Superior temporal gyrus (tissue), 1 donor: ENCODE results near the gene FER1L5.

Experiments used
- DNase-seq: peaks from one replicate; pipeline ENCODE4 v3.0.0-alpha.2; 2016; ENCODE audit errors: extremely low spot score

The FER1L5 gene

DNA sequence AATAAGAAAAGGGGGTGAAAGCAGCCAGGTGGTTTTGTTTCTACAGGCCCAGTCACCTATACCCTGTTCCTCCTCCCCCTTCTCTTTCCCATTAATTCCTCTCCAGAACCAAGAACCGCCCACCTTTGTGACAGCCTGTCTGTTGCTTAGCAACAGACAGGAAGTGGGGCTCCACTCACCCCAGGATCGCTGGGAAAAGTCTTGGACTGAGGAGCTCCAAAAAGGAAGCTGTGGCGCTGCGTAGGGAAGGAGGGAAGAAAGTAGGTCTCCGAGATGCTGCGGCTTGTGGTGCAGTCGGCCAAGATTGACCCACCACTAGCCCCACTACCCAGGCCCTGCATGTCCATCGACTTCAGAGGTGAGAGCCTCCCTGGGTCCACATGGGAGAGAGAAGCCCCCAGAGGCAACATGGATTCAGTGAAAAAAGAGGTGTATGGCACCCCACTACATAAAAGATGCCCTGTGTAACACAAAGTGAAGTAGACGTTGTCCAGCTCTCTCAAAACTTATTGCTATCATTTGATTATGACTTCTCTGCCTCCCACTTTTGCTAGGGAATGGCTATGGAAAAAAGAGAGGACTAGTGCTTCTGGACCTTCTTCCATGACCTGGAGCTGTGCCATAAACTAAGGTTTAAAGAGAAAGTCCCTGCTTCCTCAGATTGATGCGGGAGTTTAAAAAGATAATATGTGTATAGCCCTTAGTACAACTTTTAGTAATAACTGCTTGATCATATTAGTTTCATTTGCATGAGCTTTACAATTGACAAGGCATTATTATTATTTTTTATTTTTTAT lies at the start of gene FER1L5:
FER1L5 (plus strand) TSS at position 201 of the 797 bp plus-strand sequence; CDS start at position 274, 73 bp downstream.
- DNase-seq, result peak; percentile 70

DNA sequence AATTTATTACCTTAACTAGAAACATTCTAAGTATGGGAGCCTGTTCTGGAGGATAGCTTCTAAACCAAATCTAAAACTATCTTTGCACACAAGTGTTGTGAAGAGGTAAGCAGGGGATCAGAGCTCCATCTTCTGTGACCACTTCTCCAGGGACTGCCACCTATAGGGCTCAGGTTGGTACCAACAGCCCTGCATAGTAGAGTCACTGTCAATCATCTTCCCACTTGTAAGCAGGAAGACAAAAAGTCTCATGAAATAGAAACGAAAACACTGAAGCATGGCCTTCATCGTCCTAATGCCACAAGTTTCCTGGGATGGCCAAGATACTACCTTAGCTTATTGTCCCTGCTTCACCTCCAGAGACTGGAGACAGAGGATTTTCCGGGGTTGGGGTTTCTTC lies 48.3 kb upstream of the FER1L5 start:
- no peak for DNase-seq

DNA sequence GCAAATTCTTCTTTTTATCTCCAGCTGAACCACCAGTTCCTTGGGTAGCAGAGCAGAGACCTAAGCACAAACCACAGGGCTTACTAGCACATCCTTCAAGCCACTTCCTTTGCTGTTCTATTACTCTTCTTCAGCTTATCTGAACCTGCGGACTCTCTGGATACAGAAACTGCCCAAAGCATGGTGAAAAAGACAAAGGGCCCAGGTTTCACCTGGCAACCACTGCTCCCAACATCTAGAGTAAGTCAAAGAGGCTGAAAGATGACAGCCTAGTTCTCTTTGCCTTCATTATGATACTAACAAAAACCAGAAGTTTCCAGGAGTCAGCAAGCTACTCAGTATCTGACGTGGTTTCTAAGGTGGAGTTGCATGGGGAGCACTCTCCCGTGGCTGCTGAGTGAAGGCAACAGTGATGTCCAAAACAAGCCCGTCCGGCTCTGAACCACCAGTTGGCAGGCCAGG lies 47.8 kb upstream of the FER1L5 start:
- DNase-seq, result no peak

DNA sequence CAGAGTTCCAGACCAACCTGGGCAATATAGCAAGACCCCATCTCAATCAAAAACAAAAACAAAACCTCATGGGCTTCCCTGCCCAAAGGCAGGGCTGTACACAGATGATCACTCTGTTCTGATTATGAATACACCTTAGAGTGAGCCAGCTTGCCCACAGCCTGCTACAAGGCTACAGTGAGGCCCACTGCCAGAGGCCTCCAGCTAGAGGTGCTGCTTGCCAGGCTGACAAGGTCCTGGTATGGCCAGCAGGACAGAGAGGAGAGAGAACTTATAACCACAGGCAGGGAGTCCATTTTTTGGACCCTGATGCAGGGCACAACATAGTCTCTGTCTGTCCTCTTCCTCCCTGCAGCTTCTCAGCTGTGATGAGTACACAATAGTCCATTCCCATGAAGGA lies 46.0 kb upstream of the FER1L5 start:
- peak; percentile 37 for DNase-seq

DNA sequence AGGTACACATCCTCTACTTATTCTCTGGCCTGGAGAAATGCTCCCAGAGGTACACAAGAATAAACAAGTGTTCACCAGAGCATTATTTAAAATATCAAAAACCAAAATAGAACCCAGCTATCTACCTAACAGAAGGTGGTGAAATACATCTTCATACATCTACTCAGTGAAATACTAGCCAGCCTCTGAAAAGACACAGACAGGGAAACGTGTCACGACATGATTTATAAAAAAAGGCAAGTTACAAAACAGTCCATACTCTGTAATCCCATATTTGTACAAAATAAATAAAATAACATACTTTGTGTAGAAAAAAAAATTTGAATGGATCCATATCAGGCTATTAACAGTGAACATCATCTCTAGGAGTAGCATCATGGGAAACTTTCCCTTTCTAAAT lies 42.6 kb upstream of the FER1L5 start:
- no peak for DNase-seq

DNA sequence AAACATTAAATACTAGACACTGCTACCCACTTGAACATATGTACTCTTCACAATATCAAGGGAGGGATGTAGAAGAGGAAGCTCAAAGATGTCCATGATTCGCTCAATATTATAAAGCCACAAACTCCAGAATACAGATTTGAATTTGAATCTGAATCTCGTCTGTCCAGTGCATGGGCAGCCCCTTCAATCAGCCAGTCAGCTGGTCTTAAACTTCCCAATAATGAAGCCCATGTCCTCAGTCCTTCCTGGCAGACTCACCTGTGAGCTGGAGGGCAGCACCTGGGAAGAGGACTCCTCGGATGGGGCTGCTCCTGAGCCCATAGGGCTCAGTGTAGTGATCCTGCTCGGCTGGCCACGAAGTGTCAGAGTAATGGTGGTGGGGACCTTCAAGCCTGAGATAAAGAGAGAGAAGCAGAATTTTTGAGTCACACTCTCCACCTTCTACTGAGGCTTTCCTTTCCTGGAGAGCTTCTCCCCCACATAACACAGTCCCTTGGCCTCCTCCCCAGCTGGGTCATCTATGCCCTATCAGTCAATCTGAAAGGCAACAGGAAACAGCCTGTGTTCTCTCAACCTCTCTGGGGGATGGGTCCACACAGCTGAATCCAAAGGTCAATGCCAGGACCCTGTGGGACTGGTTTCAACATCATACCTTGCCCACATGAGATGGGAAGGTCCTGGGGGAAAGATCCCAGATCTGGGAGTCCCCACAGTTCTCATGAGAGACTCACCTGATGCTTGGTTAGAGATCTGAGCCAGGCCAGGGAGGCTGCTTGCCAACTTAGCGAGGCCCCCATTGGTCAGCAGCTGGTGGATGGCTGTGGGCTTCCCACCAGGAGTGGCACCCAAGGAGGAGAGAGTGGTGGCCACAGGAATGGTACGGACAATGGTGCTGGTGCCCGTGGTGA lies 40.9 kb upstream of the FER1L5 start:
- DNase-seq, result no peak

DNA sequence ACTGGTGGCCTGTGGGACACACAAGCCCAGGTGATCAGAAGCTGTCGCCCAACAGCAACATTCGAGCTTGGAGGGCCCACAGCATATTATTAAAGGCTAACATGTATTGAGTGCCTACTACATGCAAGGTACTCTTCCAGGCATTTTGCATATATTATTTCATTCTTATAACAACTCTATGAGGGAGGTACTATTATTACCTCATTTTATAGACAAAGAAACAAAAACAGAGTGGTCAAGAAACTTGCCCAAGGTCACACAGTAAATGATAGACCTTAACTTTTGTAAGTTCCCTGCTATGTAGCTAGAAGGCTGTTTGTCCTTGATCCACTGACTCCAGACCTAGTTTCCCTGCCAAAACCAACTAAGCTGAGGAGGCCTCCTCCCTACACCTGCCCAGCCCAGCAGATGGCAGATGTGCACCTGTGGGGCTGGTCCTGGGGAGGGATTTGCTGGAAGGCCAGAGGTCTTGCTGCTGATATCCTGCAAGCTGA lies 40.2 kb upstream of the FER1L5 start:
- DNase-seq, result no peak

DNA sequence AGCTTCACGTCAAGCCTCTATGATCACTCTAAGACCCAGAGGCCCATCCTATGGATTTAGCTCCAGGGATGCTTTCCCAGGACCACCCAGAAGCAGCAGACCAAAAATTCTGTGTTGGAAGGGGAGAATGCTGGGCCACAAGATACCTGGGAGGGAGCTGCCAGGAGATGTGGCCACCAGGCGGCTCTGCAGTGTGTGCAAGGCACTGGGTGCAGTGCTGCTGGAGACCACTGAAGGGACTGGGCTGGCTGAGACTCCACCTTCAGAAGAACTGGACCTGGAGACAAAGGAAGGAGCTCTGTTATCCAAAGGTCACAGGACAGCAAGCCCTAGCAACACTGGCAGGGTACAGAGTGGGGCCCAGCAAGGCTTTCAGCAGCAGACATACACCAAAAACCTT lies 38.5 kb upstream of the FER1L5 start:
- DNase-seq, result no peak

DNA sequence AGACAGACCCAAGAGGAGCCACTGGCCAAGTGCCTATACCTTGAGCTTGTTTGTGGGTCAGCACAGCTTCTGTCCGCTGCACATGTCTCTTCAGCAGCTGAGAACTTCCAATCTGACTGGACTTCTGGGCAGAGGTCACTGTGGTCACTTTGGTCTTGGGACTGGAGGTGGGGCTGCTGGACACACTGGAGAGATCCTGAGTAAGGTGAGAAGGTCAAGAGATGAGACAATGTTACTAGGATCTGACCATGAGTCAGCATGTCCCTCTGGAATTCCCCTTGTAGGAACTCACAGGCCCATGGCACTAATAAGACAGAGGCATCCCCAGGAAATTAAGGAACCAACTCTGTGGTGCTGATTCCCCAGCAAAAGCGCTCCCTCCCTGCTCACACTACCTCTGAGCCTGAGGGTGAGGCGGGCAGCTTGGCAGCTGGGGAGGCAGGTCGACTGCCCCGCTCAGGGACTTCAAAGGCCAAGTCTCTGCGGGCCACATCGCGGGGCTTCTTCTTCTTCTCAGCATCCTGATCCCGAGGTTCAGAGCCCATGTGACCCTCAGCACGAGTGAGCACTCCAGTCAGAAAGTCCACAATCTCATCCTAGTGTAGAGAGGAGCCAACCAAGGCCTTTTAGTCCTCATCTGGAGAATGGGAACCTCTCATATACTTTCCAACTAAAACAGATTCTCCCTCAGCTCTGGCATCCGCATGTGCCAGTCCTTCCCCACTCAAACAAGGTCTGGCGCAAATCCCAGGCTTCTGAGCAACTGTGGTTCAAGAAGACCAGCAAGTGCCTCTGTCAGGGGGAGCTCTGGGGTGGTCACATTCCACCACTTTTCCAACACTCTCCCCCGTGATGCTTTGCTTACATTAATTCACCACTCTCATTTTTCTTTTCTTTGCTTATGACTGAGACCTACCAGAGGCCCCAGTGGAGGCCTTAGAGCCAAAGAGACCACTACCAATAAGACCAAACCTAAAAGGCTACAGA lies 33.8 kb upstream of the FER1L5 start:
- DNase-seq, result no peak

DNA sequence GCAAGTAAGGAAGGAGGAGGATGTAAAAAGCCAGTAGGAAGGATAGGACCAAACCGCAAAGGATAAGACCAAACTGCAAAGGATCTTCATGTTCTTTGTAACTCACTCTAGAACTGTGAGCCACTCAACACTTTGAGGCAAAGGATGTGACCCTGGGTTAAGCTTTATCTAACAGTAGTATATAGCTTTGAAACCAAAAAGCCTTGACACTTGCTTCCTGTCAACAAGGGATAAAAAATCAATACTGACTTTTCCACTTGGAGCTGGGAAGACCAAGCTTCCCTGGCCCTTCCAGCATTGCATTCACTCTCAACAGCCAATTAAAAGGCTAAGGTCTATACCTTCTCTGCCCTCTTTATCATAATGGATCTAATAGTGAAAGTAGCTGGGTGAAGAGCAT lies 26.4 kb upstream of the FER1L5 start:
- DNase-seq, result no peak

DNA sequence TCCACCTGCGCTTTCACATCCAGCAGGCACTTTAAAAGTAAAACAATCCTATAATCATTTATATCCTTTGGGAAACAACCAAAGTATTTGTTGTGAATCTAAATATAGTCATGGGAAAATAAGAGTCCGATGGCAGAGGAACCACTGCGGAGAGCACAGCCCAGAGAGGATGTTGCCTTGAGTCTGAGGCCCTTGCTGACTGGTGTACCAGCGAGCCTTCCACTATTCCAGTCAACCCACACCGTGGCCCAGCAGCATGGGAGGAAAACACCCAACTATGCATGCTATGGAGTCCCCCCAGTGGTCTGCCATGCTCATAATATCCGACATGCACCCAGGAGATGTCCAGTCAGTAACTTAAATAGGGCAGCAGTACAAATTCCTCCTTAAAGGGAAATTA lies 26.0 kb upstream of the FER1L5 start:
- no peak for DNase-seq

DNA sequence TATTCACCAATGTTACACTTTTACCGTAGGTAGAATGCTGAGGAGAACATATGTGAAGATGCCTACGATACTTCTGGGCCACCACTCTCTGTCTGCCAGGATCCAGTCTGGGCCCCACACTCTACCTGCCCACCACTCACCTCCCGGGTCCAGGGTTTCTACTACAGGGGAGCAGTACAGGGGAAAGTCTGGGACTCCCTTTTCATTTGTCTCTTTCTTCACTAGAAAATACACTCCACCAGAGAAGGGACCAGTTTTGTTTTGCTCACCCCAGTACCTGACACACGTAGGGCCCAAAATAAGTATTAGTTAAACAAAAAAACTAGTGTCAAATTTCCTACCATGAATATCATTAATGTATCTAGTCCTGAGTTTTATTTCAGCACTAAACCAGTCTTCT lies 25.6 kb upstream of the FER1L5 start:
- DNase-seq, result no peak

DNA sequence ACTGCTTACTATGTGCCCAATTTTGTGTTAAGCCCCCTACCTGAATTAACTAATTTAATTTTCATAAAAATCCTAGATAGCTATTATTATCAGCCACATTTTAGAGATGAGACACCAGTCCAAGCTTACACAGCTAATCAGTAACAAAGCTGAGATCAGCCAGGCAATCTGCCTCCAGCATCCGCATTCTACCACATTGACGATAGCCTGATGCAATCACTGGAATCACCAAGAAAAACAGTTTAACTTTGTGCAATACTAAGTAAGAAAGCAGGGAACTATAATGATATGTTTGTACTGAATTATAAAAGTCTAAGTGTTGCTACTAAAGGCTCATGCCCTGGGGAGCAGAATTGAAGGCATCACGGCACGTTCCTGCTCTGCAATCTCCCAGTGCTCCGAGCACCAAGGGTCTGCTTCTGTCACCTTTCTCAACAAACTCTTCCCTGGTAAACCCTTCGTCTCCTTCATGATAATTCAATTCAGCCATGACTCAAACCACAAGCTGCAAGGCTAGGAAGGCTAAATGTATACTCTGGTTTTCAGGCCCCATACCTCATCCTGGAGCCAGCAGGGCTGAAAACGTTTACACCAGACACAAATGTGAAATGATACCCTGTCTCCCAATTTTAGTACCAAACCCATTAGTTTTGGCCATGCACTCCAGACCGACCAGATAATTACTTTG lies 23.8 kb upstream of the FER1L5 start:
- DNase-seq, result no peak

DNA sequence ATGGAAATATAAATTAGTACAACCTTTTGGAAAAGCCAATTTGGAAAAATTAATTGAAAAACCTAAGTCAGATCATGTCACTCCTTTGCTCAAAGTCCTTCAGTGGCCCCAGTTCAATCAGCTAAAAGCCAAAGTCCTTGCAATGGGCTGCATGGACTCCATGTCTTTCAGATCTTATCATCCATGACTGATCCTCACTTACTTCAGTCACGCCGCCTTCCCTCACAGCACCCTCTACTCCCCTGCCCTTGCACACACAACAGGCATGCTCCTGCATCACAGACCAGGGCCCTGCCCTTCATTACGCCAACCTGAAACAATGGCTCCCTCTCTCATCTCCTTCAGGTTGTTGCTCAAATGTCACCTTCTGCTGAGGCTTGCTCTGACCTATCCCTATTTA lies 20.0 kb upstream of the FER1L5 start:
- no peak for DNase-seq

DNA sequence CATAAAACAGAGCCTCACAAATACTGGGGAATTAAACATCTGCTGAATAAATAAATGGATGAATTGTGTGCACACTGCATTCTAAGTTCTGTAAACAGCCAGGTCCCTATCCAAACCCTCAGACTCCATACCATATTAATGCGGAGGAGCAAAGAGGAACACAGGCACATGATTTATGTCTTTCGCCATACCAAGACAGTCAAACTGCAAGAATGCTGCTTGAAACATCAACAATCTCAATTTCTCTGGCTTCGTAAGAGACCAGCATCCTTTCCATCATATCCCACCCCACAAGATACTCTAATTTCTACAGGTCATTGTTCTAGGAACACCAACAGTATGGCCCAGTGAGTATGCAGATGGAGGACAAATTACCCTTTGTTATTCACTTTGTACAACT lies 19.4 kb upstream of the FER1L5 start:
- no peak for DNase-seq

DNA sequence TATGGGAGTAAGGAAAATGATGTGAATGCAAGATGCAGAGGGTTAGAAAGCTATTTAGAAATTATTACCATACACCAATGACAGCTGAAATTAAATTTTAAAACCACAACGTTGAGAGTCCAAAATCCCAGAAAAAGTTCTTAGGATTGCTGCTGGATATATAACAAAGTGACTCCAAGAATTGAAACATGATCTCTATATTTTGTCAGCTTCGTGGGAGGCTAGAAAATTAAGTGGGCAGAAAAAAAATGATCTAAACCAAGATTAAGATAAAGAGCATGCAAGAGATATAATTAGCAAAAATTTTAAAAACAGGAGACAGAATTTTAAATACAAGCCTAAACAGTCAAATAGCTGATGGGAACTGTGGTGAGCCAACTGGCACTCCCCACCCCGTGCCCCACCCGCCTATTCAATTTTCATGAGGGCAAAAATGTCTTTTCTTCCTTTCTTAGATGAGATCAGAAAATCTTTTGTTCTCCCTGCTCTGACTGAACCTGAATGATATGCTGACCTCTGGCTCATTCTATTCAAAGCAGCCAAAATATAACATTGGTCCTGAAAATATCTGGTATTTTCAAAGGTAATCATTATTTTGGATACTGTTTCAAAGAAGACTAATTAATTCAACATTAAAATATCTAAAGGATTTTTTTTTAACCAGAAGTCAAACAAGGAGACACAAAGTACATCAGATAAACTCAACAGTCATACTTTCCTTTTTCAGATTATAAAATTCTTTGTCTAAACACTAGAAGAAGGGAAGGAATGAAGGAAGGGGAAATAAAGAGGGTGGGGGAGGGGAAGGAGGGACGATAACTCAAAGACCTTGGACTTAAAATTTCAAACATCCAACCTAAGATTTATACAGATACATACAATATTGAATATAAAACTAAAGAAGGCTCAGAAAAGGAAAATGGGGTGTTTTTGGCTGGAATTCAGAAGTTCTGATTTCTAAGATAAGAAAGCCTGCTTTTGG lies 16.7 kb upstream of the FER1L5 start:
- no peak for DNase-seq

DNA sequence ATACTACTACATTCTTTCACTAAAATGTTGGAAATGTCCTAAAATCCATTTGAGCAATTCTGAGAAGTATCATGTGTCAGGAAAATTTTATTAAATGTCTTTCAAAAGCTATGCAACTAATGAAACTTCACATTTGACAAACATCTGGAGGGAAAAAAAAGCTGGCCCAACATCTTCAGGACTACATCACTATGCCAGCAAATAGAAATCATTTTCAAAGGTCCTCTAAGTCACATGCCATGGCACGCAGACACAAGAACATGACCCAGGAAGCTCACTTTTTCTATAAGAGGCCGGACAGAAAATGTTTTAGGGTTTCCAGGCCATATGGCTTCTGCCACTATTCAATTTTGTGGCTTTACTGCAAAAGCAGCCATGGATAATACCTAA lies 16.0 kb upstream of the FER1L5 start:
- DNase-seq, result no peak

DNA sequence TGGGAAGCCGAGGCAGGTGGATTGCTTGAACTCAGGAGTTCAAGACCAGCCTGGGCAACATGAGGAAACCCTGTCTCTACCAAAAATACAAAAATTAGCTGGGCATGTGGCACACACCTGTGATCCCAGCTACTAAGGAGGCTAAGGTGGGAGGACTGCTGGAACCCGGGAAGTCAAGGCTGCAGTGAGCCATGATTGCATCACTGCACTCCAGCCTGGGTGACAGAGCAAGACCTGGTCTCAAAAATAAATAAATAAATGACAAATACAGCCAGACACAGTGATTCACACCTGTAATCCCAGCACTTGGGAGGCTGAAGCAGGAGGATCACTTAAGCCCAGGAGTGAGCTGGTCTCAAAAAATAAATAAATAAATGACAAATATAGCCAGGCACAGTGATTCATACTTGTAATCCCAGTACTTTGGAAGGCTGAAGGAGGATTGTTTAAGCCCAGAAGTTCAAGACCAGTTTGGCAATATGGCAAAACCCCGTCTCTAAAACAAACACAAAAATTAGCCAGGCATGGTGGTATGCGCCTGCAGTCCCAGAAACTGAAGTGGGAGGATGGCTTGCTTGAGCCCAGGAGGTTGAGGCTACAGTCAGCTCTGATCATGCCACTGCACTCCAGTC lies 10.6 kb upstream of the FER1L5 start:
- DNase-seq, result no peak

DNA sequence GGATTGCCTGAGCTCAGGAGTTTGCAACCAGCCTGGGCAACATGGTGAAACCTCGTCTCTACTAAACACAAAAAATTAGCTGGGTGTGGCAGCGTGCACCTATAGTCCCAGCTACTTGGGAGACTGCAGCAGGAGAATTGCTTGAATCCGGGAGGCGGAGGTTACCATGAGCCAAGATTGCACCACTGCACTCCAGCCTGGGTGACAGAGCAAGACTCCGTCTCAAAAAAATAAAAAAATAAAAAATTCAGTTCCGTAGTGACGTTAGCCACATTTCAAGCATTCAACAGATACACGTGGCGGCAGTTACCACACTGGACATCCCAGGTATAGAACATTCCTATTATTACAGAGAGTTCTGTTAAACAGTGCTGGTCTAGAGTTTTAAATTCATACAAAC lies 8.9 kb upstream of the FER1L5 start:
- DNase-seq, result no peak
